OCI-LY7 (cell line): Measurements from ENCODE around the gene MSRB1.

Experiments
- EZH2phosphoT487 ChIP-seq: fragments of 200-600 bp; sonication (generic); IDR thresholded peaks from 2 replicates; pipeline ENCODE4 v1.6.1; 2018; ENCODE audit warnings: low read depth, borderline replicate concordance, mild to moderate bottlenecking, mixed run types, antibody characterized with exemption, low read length, moderate library complexity, mixed read lengths
- TF ChIP-seq, protein P1 (sequence below): fragments of 200-600 bp; sonication (generic); conservative IDR thresholded peaks from 2 replicates; pipeline ENCODE4 v1.5.1; 2014; ENCODE audit warnings: mild to moderate bottlenecking, antibody characterized with exemption, low read length, moderate library complexity, mixed read lengths

DNA sequence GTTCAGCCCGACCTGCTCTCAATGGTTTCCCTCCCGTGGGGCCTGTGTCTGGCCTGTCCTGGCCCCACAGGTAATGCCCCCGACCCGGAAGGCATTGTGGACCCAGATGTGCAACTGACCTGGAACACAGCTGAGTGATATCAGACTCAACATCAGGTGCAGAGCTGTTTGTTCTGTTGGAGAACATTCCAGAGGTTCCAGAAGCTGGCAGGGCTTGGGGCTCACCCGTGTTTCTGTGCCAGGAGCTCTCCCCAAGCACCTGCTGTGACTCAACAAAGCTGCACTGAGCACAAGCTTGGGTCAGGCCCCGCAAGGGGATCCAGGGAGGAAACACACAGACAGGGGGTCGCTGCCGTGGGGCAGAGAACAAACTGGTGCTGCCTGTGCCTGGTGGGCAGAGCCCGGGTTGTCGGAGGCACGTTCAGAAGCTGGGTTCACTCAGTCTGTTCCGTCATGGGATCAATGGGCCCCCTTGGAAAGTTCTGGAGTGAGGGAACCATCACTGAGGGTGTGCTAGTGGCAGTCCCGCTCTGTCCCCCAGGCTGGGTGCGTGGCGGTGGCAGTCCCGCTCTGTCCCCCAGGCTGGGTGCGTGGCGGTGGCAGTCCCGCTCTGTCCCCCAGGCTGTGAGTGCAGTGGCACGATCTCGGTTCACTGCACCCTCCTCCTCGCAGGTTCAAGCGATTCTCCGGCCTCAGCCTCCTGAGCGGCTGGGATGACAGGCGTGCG, 46.9 kb downstream of the MSRB1 start:
- TF ChIP-seq, protein P1, sequence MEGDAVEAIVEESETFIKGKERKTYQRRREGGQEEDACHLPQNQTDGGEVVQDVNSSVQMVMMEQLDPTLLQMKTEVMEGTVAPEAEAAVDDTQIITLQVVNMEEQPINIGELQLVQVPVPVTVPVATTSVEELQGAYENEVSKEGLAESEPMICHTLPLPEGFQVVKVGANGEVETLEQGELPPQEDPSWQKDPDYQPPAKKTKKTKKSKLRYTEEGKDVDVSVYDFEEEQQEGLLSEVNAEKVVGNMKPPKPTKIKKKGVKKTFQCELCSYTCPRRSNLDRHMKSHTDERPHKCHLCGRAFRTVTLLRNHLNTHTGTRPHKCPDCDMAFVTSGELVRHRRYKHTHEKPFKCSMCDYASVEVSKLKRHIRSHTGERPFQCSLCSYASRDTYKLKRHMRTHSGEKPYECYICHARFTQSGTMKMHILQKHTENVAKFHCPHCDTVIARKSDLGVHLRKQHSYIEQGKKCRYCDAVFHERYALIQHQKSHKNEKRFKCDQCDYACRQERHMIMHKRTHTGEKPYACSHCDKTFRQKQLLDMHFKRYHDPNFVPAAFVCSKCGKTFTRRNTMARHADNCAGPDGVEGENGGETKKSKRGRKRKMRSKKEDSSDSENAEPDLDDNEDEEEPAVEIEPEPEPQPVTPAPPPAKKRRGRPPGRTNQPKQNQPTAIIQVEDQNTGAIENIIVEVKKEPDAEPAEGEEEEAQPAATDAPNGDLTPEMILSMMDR, result no peak
- TF ChIP-seq EZH2phosphoT487, result no peak
